HL-60 (cell line): ENCODE measurements around the gene TRAPPC12.

Experiments
- DNase-seq, 2 experiments: peaks; one replicate each; pipeline ENCODE4 v3.0.0-alpha.2; 2010 to 2020; ENCODE audit warnings: low read depth in 1 of 2, low spot score in 1 of 2
- H3K27ac ChIP-seq: fragments of 250-450 bp; sonication (Bioruptor Pico); replicated peaks from 2 replicates; pipeline ENCODE4 v1.5.1; 2020; ENCODE audit warnings: mild to moderate bottlenecking, moderate library complexity
- H3K27me3 ChIP-seq: fragments of 250-450 bp; sonication (Bioruptor Pico); 2 replicates; pipeline ENCODE4 v1.5.1; 2021; ENCODE audit warnings: mild to moderate bottlenecking, moderate library complexity; ENCODE audit not compliant: insufficient read depth, poor library complexity, severe bottlenecking
- H3K4me3 ChIP-seq: replicated peaks from 2 replicates; pipeline ENCODE4 v1.5.1; 2011; ENCODE audit warnings: mild to moderate bottlenecking, control low read depth, low read length; ENCODE audit not compliant: insufficient read depth
- CTCF ChIP-seq: IDR thresholded peaks from one replicate; pipeline ENCODE4 v1.5.1; 2011; ENCODE audit warnings: low read length, control low read depth, inconsistent platforms; ENCODE audit not compliant: insufficient read depth
- GABPA ChIP-seq: IDR thresholded peaks from 2 replicates; pipeline ENCODE4 v1.6.1; 2012; ENCODE audit warnings: low read depth
- POLR2AphosphoS5 ChIP-seq: IDR thresholded peaks from 2 replicates; pipeline ENCODE4 v1.6.1; 2012; ENCODE audit warnings: low read depth
- REST ChIP-seq: IDR thresholded peaks from 2 replicates; pipeline ENCODE4 v1.6.1; 2012; ENCODE audit warnings: low read depth; ENCODE audit not compliant: insufficient replicate concordance
- SPI1 ChIP-seq: IDR thresholded peaks from 2 replicates; pipeline ENCODE4 v1.6.1; 2012; ENCODE audit warnings: low read depth, mild to moderate bottlenecking, borderline replicate concordance

Gene TRAPPC12

GRCh38 chr2:3449086-3449485, 69.6 kb downstream of the TRAPPC12 start:
- no peak for DNase-seq
- no peak overlapping the region for H3K4me3 ChIP-seq
- no peak overlapping the region for H3K27ac ChIP-seq
- H3K27me3 ChIP-seq = no peaks in the 10 kb centered on the region
- TF ChIP-seq REST = no peak
- TF ChIP-seq GABPA = no peak
- no peak for TF ChIP-seq CTCF
- no peak for TF ChIP-seq SPI1
- no peak for TF ChIP-seq POLR2AphosphoS5

- no peak for DNase-seq
- Histone ChIP-seq H3K27ac (no peak overlapping the region), H3K27me3 (no peaks in the 10 kb centered on the region), H3K4me3 (no peak overlapping the region)
- TF ChIP-seq REST (no peak), POLR2AphosphoS5 (no peak), GABPA (no peak), SPI1 (no peak), CTCF (no peak)
Measured at GRCh38 chr2:3449936-3450335, 70.4 kb downstream of the TRAPPC12 start.

- no peaks in the 10 kb centered on the region for H3K27me3 ChIP-seq
- TF ChIP-seq CTCF (no peak), REST (no peak), POLR2AphosphoS5 (no peak), SPI1 (no peak), GABPA (no peak)
- H3K4me3 ChIP-seq = no peak overlapping the region
- no peak overlapping the region for H3K27ac ChIP-seq
- DNase-seq = no peak
Measured at GRCh38 chr2:3450385-3451010, 71.0 kb downstream of the TRAPPC12 start.
